Sigmoid colon (tissue), 4 donors: ENCODE data around the gene NRN1.

Experiments used
- EP300 ChIP-seq, 4 donors: sonication (generic); formaldehyde crosslinking; IDR thresholded peaks; one replicate each; pipeline ENCODE4 v1.6.1; 2017; ENCODE audit warnings: antibody characterized with exemption in 4 of 4
- POLR2AphosphoS5 ChIP-seq, 4 donors: sonication (generic); formaldehyde crosslinking; IDR thresholded peaks; one replicate each; pipeline ENCODE4 v1.6.1; 2017; ENCODE audit warnings: antibody characterized with exemption in 4 of 4
- TF ChIP-seq, protein P1 (sequence below), 4 experiments: fragments of 450-650 bp in 3 of 4; fragments of 200-600 bp in 1 of 4; IDR thresholded peaks; one replicate each; pipeline ENCODE4 v1.5.1; 2016 to 2019; ENCODE audit warnings: antibody characterized with exemption in 4 of 4, mild to moderate bottlenecking in 3 of 4, moderate library complexity in 2 of 4

DNA sequence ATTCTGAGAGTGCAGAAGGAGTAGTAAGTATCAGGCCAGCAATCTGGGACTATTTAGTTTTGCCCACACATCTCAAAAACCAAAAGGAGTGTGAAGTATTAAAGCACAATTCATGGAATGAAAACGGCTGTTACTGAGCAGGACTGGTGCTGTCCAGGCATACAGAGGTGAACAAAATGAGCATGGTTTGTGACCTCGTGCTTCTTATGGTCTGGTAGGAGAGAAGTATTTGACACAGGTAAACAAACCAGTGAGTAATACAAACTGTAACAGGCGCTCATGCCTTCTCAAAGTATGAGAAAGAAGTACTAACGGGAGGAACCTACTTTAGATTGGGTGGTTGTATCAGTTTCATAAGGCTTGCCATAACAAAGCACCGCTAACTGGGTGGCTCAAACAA, 17.5 kb upstream of the NRN1 start:
- TF ChIP-seq, protein P1, sequence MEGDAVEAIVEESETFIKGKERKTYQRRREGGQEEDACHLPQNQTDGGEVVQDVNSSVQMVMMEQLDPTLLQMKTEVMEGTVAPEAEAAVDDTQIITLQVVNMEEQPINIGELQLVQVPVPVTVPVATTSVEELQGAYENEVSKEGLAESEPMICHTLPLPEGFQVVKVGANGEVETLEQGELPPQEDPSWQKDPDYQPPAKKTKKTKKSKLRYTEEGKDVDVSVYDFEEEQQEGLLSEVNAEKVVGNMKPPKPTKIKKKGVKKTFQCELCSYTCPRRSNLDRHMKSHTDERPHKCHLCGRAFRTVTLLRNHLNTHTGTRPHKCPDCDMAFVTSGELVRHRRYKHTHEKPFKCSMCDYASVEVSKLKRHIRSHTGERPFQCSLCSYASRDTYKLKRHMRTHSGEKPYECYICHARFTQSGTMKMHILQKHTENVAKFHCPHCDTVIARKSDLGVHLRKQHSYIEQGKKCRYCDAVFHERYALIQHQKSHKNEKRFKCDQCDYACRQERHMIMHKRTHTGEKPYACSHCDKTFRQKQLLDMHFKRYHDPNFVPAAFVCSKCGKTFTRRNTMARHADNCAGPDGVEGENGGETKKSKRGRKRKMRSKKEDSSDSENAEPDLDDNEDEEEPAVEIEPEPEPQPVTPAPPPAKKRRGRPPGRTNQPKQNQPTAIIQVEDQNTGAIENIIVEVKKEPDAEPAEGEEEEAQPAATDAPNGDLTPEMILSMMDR (IDR thresholded peaks at IDR 0.05): no peak
- TF ChIP-seq POLR2AphosphoS5 (IDR thresholded peaks at IDR 0.05) (no peak), EP300 (IDR thresholded peaks at IDR 0.05) (no peak)
